Endothelial cell of umbilical vein (primary cell): ENCODE measurements around the gene DNAJC4. TPM values are rescaled to one million over a fixed set of nuclear protein-coding genes. Genes with fewer than 3 reads are reported as not detected.

Experiments used
- BruUV-seq: library from RNA; stranded (reverse); fragments of 400-500 nt; replicated peaks from 2 replicates; lab custom pipeline; 2021; lab: Mats Ljungman, UMichigan
- CTCF ChIA-PET: fragments of 300-600, 350-600 bp; sonication (Branson Sonifier 250); formaldehyde crosslinking; loops from one replicate; lab custom pipeline; 2021; ENCODE audit warnings: antibody characterized with exemption, inconsistent platforms; lab: Charles Lee
- POLR2A ChIA-PET: fragments of 300-600, 350-600 bp; sonication (Branson Sonifier 250); formaldehyde crosslinking; loops from one replicate; lab custom pipeline; 2021; ENCODE audit warnings: antibody characterized with exemption, inconsistent platforms; lab: Charles Lee
- DNase-seq: peaks from one replicate; pipeline ENCODE4 v3.0.0-alpha.2; 2011; ENCODE audit warnings: low read depth, low spot score
- FAIRE-seq: peaks from 2 replicates; lab custom pipeline; 2011; peaks lifted over from hg19 to GRCh38; lab: Jason Lieb, UNC
- H2AFZ ChIP-seq: 2 replicates; pipeline ENCODE4 v1.6.0; 2012; ENCODE audit warnings: low read depth, low read length, control low read depth, inconsistent platforms
- H3K27ac ChIP-seq: 2 replicates; pipeline ENCODE4 v1.5.1; 2011; ENCODE audit warnings: low read depth, mild to moderate bottlenecking, control low read depth, low read length, moderate library complexity; ENCODE audit not compliant: insufficient read depth
- H3K27me3 ChIP-seq, 2 experiments: 2 replicates each; pipeline versions ENCODE4 v1.6.0 to v1.6.1; 2011; ENCODE audit warnings: low read length in 2 of 2, mixed read lengths in 1 of 2; ENCODE audit not compliant: control insufficient read depth in 2 of 2, insufficient read depth in 2 of 2
- H3K36me3 ChIP-seq, 2 experiments: 2 replicates in 1 of 2; 3 replicates in 1 of 2; pipeline ENCODE4 v1.5.1; 2011; ENCODE audit warnings: low read length in 2 of 2, mild to moderate bottlenecking in 1 of 2, moderate library complexity in 1 of 2; ENCODE audit not compliant: control insufficient read depth in 2 of 2, insufficient read depth in 2 of 2; ENCODE audit errors: extremely low read depth in 1 of 2
- H3K4me1 ChIP-seq: 3 replicates; pipeline ENCODE4 v1.5.1; 2011; ENCODE audit warnings: mild to moderate bottlenecking, low read length; ENCODE audit not compliant: control insufficient read depth, insufficient read depth; ENCODE audit errors: extremely low read depth
- H3K4me2 ChIP-seq: 2 replicates; pipeline ENCODE4 v1.6.1; 2011; ENCODE audit warnings: low read length, control low read depth, mixed read lengths; ENCODE audit not compliant: insufficient read depth
- H3K4me3 ChIP-seq, 3 experiments: fragments of 200-600 bp in 1 of 3; sonication (generic), shearing (Covaris generic) in 1 of 3; replicated peaks in 1 of 3; 2 replicates each; pipeline ENCODE4 v1.5.1; 2011 to 2016; ENCODE audit warnings: control low read depth in 3 of 3, low read length in 3 of 3, mild to moderate bottlenecking in 2 of 3, inconsistent platforms in 1 of 3, low read depth in 1 of 3, moderate library complexity in 1 of 3; ENCODE audit not compliant: insufficient read depth in 1 of 3
- H3K79me2 ChIP-seq: 2 replicates; pipeline ENCODE4 v1.6.0; 2012; ENCODE audit warnings: low read length, inconsistent platforms; ENCODE audit not compliant: control insufficient read depth, insufficient read depth
- H3K9ac ChIP-seq: replicated peaks from 2 replicates; pipeline ENCODE3; 2011; ENCODE audit warnings: low read length, control low read depth; ENCODE audit not compliant: insufficient read depth; ENCODE audit errors: extremely low read depth
- H3K9me1 ChIP-seq: replicated peaks from 3 replicates; pipeline ENCODE4 v1.6.0; 2011; ENCODE audit warnings: mild to moderate bottlenecking, low read length; ENCODE audit not compliant: control insufficient read depth, insufficient read depth; ENCODE audit errors: extremely low read depth
- H3K9me3 ChIP-seq: replicated peaks from 2 replicates; pipeline ENCODE4 v1.5.1; 2012; ENCODE audit warnings: low read length, inconsistent platforms; ENCODE audit not compliant: control insufficient read depth, insufficient read depth
- H4K20me1 ChIP-seq: replicated peaks from 2 replicates; pipeline ENCODE3; 2011; ENCODE audit warnings: mild to moderate bottlenecking, low read length; ENCODE audit not compliant: control insufficient read depth, insufficient read depth; ENCODE audit errors: extremely low read depth
- CTCF ChIP-seq, 2 donors: IDR thresholded peaks; 1 replicate in 1 of 2; 2 replicates in 1 of 2; pipeline ENCODE4 v1.5.1; 2011; ENCODE audit warnings: low read length in 2 of 2, mild to moderate bottlenecking in 2 of 2, moderate library complexity in 2 of 2, control low read depth in 1 of 2, inconsistent platforms in 1 of 2, low read depth in 1 of 2; ENCODE audit not compliant: insufficient read depth in 1 of 2; ENCODE audit errors: extremely low read depth in 1 of 2
- EZH2 ChIP-seq: IDR thresholded peaks from 2 replicates; pipeline ENCODE4 v1.6.1; 2012; ENCODE audit warnings: borderline replicate concordance, low read depth, mild to moderate bottlenecking, moderate library complexity, low read length, inconsistent platforms; ENCODE audit not compliant: severe bottlenecking
- FOS ChIP-seq: IDR thresholded peaks from 2 replicates; pipeline ENCODE4 v1.6.1; 2011; ENCODE audit warnings: mild to moderate bottlenecking, low read length, moderate library complexity, borderline replicate concordance; ENCODE audit not compliant: insufficient read depth
- GATA2 ChIP-seq: IDR thresholded peaks from 2 replicates; pipeline ENCODE4 v1.7.0; 2011; ENCODE audit warnings: low read depth, mild to moderate bottlenecking, moderate library complexity, mixed read lengths, low read length; ENCODE audit not compliant: insufficient read length, insufficient read depth
- JUN ChIP-seq: IDR thresholded peaks from 2 replicates; pipeline ENCODE4 v1.6.1; 2011; ENCODE audit warnings: borderline replicate concordance, low read depth; ENCODE audit not compliant: insufficient read length, insufficient read depth
- MAX ChIP-seq: IDR thresholded peaks from 2 replicates; pipeline ENCODE4 v1.6.1; 2011; ENCODE audit not compliant: insufficient read depth, insufficient read length
- MYC ChIP-seq: IDR thresholded peaks from one replicate; pipeline ENCODE4 v1.6.1; 2011; ENCODE audit warnings: mild to moderate bottlenecking, low read depth, low read length
- POLR2A ChIP-seq: IDR thresholded peaks from 2 replicates; pipeline ENCODE4 v1.6.1; 2012; ENCODE audit warnings: low read depth, mild to moderate bottlenecking, control low read depth, low read length
- POLR2AphosphoS5 ChIP-seq: IDR thresholded peaks from 2 replicates; pipeline ENCODE4 v1.6.1; 2012; ENCODE audit warnings: low read depth, mild to moderate bottlenecking, control low read depth, low read length, moderate library complexity; ENCODE audit not compliant: insufficient read depth
- dilution Hi-C: fragments of 300-500 bp; cut with MboI; formaldehyde crosslinking; loops from one replicate; pipeline ENCODE4 v1.15.0; 2019; ENCODE audit warnings: low sequenced_read_pairs; ENCODE audit not compliant: extremely low pct_ligation_motif_present
- intact Hi-C: fragments of 100-400 bp; cut with micrococcal nuclease; formaldehyde crosslinking; loops from one replicate; pipeline ENCODE4 v1.10.0; 2022
- polyA plus RNA-seq, 4 experiments: library from polyadenylated mRNA; depleted of rRNA in 3 of 4; stranded (reverse) in 3 of 4; unstranded in 1 of 4; fragments of >200 nt; gene quantifications; 2 replicates each; pipeline versions ENCODE4 v1.2.1 to v1.2.3, GENCODE V29; 2011 to 2012; ENCODE audit warnings: missing spikeins in 1 of 4
- total RNA-seq: library from RNA; stranded (reverse); gene quantifications from 2 replicates; pipeline ENCODE4 v1.2.3, GENCODE V29; 2021

Gene DNAJC4
- total and polyA plus RNA-seq, 2 donors (not counting 3 experiments of a cell fraction or from before 2014, with no cell fraction given) = 23.5 to 41.2 TPM

GRCh38 chr11:64237484-64237951, 7.2 kb downstream of the DNAJC4 start:
- no peaks in the 10 kb centered on the region for H3K9me1 ChIP-seq
- ChIA-PET CTCF (interaction anchor here (1.6 to 2.2 kb wide), 2 partner anchors 8 to 11 kb away, joined by 4 to 6 read pairs; partner anchors contain the start of genes NUDT22 and TRPT1), POLR2A (no interaction called here)
- no peak overlapping the region for H3K4me3 ChIP-seq
- BruUV-seq = no TSS peak
- FAIRE-seq (no peak), DNase-seq (no peak)
- intact Hi-C loops (no loop called here), dilution Hi-C loops (no loop called here)
- H2AFZ ChIP-seq = no peak overlapping the region
- H3K36me3 ChIP-seq = peaks cover 6 to 8% of the 10 kb centered on the region in 2 experiments
- H3K27ac ChIP-seq = no peak overlapping the region
- H3K4me2 ChIP-seq = no peak overlapping the region
- peaks cover 8% of the 10 kb centered on the region for H3K79me2 ChIP-seq
- no peak overlapping the region for H3K9ac ChIP-seq
- TF ChIP-seq POLR2A = no peak
- TF ChIP-seq MAX = no peak
- H3K27me3 ChIP-seq = no peaks in the 10 kb centered on the region
- H3K9me3 ChIP-seq = no peaks in the 10 kb centered on the region
- H3K4me1 ChIP-seq = peaks cover 17% of the 10 kb centered on the region
- no peaks in the 10 kb centered on the region for H4K20me1 ChIP-seq

DNA sequence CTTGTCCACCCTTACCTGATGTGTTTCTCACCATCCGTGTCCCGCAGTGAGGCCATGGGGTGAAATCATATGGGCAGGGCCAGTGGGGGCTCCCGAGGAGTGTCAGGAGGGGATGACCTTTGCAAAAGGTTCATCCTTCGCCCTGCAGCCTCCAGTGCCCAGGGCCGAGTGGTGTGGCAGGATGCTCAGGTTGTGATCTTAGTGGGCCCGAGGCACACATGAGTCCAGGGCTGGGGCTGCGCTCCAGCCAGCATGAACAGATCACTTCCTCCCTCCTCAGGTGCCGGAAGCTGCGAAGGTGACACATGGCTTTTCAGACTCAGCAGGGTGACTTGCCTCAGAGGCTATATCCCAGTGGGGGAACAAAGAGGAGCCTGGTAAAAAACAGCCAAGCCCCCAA, 7.7 kb downstream of the DNAJC4 start:
- no peak overlapping the region for H2AFZ ChIP-seq
- H3K9me3 ChIP-seq = no peaks in the 10 kb centered on the region
- DNase-seq = no peak
- no peak overlapping the region for H3K9ac ChIP-seq
- BruUV-seq = no TSS peak
- ChIA-PET CTCF (interaction anchor here (1.6 to 2.2 kb wide), 2 partner anchors 7 to 12 kb away, joined by 4 to 6 read pairs; partner anchors contain the start of genes NUDT22 and TRPT1), POLR2A (no interaction called here)
- H3K36me3 ChIP-seq = peaks cover 6 to 10% of the 10 kb centered on the region in 2 experiments
- intact Hi-C loops (no loop called here), dilution Hi-C loops (no loop called here)
- H3K4me2 ChIP-seq = no peak overlapping the region
- TF ChIP-seq MAX = no peak
- TF ChIP-seq POLR2A = no peak
- no peak for TF ChIP-seq POLR2AphosphoS5
- TF ChIP-seq GATA2 = no peak
- TF ChIP-seq EZH2 = no peak
- no peak for TF ChIP-seq MYC
- TF ChIP-seq FOS = no peak
- no peak for TF ChIP-seq CTCF (IDR thresholded peaks at IDR 0.05; ENCODE audit: extremely low read depth in 1 of 2, insufficient read depth in 1 of 2, low read depth in 1 of 2, low read length in 2 of 2)
- TF ChIP-seq JUN = no peak
- no peaks in the 10 kb centered on the region for H3K9me1 ChIP-seq
- no peak overlapping the region for H3K27ac ChIP-seq
- no peaks in the 10 kb centered on the region for H3K27me3 ChIP-seq
- H3K4me3 ChIP-seq = no peak overlapping the region
- no peaks in the 10 kb centered on the region for H4K20me1 ChIP-seq
- H3K79me2 ChIP-seq = peaks cover 13% of the 10 kb centered on the region
- FAIRE-seq = no peak
- H3K4me1 ChIP-seq = peaks cover 18% of the 10 kb centered on the region
